HEK293 (cell line): ENCODE measurements around the gene WDR18.

Experiments
- YY1 ChIP-seq: fragments of 450-650 bp; formaldehyde crosslinking; IDR thresholded peaks from 2 replicates; pipeline ENCODE4 v1.5.1; 2018; ENCODE audit warnings: missing biosample characterization, missing genetic modification characterization
- ZNF184 ChIP-seq: fragments of 450-650 bp; IDR thresholded peaks from 2 replicates; pipeline ENCODE4 v1.5.1; 2018; ENCODE audit warnings: missing biosample characterization, mild to moderate bottlenecking, missing genetic modification characterization
- ZNF248 ChIP-seq: fragments of 450-650 bp; formaldehyde crosslinking; IDR thresholded peaks from 2 replicates; pipeline ENCODE4 v1.5.1; 2017; ENCODE audit warnings: missing biosample characterization, missing genetic modification characterization
- ZNF292 ChIP-seq: fragments of 450-650 bp; formaldehyde crosslinking; IDR thresholded peaks from 2 replicates; pipeline ENCODE4 v1.5.1; 2016; ENCODE audit warnings: low read depth, missing biosample characterization, missing genetic modification characterization, borderline replicate concordance
- ZNF394 ChIP-seq: fragments of 450-650 bp; formaldehyde crosslinking; IDR thresholded peaks from 2 replicates; pipeline ENCODE4 v1.5.1; 2016; ENCODE audit warnings: missing biosample characterization, missing genetic modification characterization, mild to moderate bottlenecking, moderate library complexity, borderline replicate concordance
- TF ChIP-seq, protein P1 (sequence below): fragments of 450-650 bp; formaldehyde crosslinking; IDR thresholded peaks from 2 replicates; pipeline ENCODE4 v1.5.1; 2016; ENCODE audit warnings: missing biosample characterization, missing genetic modification characterization
- TF ChIP-seq, protein P2 (sequence below): fragments of 450-650 bp; formaldehyde crosslinking; IDR thresholded peaks from 2 replicates; pipeline ENCODE4 v1.5.1; 2017; ENCODE audit warnings: missing biosample characterization, missing genetic modification characterization
- TF ChIP-seq, protein P3 (sequence below): fragments of 450-650 bp; formaldehyde crosslinking; IDR thresholded peaks from 2 replicates; pipeline ENCODE4 v1.5.1; 2016; ENCODE audit warnings: missing biosample characterization, missing genetic modification characterization, borderline replicate concordance
- TF ChIP-seq, protein P4 (sequence below): fragments of 450-650 bp; formaldehyde crosslinking; IDR thresholded peaks from 2 replicates; pipeline ENCODE4 v1.5.1; 2016; ENCODE audit warnings: missing biosample characterization, missing genetic modification characterization

DNA sequence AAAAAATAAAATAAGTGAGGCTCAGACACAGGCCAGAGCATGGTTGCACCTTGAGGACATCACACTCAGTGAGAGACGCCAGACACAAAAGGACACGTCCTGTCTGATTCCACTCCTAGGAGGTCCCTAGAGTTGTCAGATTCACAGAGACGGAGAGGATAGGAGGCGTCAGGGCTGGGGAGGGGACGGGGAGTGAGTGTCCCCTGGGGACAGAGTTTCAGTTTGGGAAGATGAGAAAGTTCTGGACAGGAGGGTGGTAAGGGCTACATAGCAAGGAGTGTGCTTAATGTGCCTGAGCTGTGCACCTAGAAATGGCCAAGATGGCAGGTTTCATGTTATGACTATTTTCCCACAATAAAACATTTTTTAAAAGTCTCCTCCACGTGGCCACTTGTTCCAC, 13.9 kb downstream of the WDR18 start:
- TF ChIP-seq YY1 (tag by site-specific recombination) = no peak
- TF ChIP-seq, protein P1, sequence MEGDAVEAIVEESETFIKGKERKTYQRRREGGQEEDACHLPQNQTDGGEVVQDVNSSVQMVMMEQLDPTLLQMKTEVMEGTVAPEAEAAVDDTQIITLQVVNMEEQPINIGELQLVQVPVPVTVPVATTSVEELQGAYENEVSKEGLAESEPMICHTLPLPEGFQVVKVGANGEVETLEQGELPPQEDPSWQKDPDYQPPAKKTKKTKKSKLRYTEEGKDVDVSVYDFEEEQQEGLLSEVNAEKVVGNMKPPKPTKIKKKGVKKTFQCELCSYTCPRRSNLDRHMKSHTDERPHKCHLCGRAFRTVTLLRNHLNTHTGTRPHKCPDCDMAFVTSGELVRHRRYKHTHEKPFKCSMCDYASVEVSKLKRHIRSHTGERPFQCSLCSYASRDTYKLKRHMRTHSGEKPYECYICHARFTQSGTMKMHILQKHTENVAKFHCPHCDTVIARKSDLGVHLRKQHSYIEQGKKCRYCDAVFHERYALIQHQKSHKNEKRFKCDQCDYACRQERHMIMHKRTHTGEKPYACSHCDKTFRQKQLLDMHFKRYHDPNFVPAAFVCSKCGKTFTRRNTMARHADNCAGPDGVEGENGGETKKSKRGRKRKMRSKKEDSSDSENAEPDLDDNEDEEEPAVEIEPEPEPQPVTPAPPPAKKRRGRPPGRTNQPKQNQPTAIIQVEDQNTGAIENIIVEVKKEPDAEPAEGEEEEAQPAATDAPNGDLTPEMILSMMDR = no peak
- no peak for TF ChIP-seq ZNF184
- TF ChIP-seq ZNF248 (tag by site-specific recombination) = no peak
- no peak for TF ChIP-seq ZNF394 (tag by site-specific recombination)
- no peak for TF ChIP-seq ZNF292
- TF ChIP-seq, protein P2, sequence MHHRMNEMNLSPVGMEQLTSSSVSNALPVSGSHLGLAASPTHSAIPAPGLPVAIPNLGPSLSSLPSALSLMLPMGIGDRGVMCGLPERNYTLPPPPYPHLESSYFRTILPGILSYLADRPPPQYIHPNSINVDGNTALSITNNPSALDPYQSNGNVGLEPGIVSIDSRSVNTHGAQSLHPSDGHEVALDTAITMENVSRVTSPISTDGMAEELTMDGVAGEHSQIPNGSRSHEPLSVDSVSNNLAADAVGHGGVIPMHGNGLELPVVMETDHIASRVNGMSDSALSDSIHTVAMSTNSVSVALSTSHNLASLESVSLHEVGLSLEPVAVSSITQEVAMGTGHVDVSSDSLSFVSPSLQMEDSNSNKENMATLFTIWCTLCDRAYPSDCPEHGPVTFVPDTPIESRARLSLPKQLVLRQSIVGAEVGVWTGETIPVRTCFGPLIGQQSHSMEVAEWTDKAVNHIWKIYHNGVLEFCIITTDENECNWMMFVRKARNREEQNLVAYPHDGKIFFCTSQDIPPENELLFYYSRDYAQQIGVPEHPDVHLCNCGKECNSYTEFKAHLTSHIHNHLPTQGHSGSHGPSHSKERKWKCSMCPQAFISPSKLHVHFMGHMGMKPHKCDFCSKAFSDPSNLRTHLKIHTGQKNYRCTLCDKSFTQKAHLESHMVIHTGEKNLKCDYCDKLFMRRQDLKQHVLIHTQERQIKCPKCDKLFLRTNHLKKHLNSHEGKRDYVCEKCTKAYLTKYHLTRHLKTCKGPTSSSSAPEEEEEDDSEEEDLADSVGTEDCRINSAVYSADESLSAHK (tag by site-specific recombination) = no peak
- TF ChIP-seq, protein P3, sequence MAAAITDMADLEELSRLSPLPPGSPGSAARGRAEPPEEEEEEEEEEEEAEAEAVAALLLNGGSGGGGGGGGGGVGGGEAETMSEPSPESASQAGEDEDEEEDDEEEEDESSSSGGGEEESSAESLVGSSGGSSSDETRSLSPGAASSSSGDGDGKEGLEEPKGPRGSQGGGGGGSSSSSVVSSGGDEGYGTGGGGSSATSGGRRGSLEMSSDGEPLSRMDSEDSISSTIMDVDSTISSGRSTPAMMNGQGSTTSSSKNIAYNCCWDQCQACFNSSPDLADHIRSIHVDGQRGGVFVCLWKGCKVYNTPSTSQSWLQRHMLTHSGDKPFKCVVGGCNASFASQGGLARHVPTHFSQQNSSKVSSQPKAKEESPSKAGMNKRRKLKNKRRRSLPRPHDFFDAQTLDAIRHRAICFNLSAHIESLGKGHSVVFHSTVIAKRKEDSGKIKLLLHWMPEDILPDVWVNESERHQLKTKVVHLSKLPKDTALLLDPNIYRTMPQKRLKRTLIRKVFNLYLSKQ (tag by site-specific recombination) = no peak
- TF ChIP-seq, protein P4, sequence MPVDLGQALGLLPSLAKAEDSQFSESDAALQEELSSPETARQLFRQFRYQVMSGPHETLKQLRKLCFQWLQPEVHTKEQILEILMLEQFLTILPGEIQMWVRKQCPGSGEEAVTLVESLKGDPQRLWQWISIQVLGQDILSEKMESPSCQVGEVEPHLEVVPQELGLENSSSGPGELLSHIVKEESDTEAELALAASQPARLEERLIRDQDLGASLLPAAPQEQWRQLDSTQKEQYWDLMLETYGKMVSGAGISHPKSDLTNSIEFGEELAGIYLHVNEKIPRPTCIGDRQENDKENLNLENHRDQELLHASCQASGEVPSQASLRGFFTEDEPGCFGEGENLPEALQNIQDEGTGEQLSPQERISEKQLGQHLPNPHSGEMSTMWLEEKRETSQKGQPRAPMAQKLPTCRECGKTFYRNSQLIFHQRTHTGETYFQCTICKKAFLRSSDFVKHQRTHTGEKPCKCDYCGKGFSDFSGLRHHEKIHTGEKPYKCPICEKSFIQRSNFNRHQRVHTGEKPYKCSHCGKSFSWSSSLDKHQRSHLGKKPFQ (tag by site-specific recombination) = no peak
